Measurements from ENCODE around the gene EPHA4. TPM values are rescaled to one million over a fixed set of nuclear protein-coding genes. Genes with fewer than 3 reads are reported as not detected.

EPHA4 gene
- polyA plus RNA-seq, 1 of the 3 experiments (the other 2 are of a cell fraction), result 0.90 TPM

GRCh38 chr2:221434142-221434541 is 138.0 kb downstream of the EPHA4 start:
- H3K4me3 ChIP-seq (ENCODE audit: low read depth in 2 of 2, low read length in 1 of 2), result no peak overlapping the region
- no peaks in the 10 kb centered on the region for H4K20me1 ChIP-seq (ENCODE audit: insufficient read depth)
- no peaks in the 10 kb centered on the region for H3K27me3 ChIP-seq (ENCODE audit: insufficient read depth)
- H3K27ac ChIP-seq (ENCODE audit: low read depth in 2 of 2, low read length in 1 of 2), result no peak overlapping the region
- H2AFZ ChIP-seq (ENCODE audit: low read depth), result no peak overlapping the region
- H3K4me2 ChIP-seq, result no peak overlapping the region
- H3K9me2 ChIP-seq, result no peaks in the 10 kb centered on the region
- TF ChIP-seq CHD2 (IDR thresholded peaks at IDR 0.05; ENCODE audit: low read length, partially characterized antibody) (no peak), TEAD4 (IDR thresholded peaks at IDR 0.05; ENCODE audit: borderline replicate concordance, insufficient read depth) (no peak), MEF2A (IDR thresholded peaks at IDR 0.05; ENCODE audit: borderline replicate concordance, low read depth) (no peak), JUND (IDR thresholded peaks at IDR 0.05) (no peak), NRF1 (IDR thresholded peaks at IDR 0.05; ENCODE audit: low read depth, low read length) (no peak), RXRA (IDR thresholded peaks at IDR 0.05; ENCODE audit: borderline replicate concordance, low read depth) (no peak), TAF1 (IDR thresholded peaks at IDR 0.05; ENCODE audit: borderline replicate concordance, low read depth, low read length) (no peak), NFIC (IDR thresholded peaks at IDR 0.05; ENCODE audit: borderline replicate concordance) (no peak), USF1 (IDR thresholded peaks at IDR 0.05; ENCODE audit: borderline replicate concordance, low read depth) (no peak), GATA2 (CRISPR knock-in tag; IDR thresholded peaks at IDR 0.05) (no peak), FOXJ3 (CRISPR knock-in tag; IDR thresholded peaks at IDR 0.05) (no peak), ZBTB33 (IDR thresholded peaks at IDR 0.05; ENCODE audit: borderline replicate concordance, low read depth) (no peak), SMC3 (IDR thresholded peaks at IDR 0.05; ENCODE audit: low read depth, low read length) (no peak), RCOR1 (IDR thresholded peaks at IDR 0.05; ENCODE audit: low read length) (no peak)
- TF ChIP-seq, protein P1, sequence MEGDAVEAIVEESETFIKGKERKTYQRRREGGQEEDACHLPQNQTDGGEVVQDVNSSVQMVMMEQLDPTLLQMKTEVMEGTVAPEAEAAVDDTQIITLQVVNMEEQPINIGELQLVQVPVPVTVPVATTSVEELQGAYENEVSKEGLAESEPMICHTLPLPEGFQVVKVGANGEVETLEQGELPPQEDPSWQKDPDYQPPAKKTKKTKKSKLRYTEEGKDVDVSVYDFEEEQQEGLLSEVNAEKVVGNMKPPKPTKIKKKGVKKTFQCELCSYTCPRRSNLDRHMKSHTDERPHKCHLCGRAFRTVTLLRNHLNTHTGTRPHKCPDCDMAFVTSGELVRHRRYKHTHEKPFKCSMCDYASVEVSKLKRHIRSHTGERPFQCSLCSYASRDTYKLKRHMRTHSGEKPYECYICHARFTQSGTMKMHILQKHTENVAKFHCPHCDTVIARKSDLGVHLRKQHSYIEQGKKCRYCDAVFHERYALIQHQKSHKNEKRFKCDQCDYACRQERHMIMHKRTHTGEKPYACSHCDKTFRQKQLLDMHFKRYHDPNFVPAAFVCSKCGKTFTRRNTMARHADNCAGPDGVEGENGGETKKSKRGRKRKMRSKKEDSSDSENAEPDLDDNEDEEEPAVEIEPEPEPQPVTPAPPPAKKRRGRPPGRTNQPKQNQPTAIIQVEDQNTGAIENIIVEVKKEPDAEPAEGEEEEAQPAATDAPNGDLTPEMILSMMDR (IDR thresholded peaks at IDR 0.05), result no peak
- WGBS (ENCODE audit: low lambda C conversion rate), result 34% methylated on average over 7 of the region's 7 CpGs
- no peak for DNase-seq
- no peaks in the 10 kb centered on the region for H3K4me1 ChIP-seq (ENCODE audit: control insufficient read depth in 1 of 2, insufficient read depth in 2 of 2, low read depth in 1 of 2, low read length in 1 of 2)
- no peaks in the 10 kb centered on the region for H3F3A ChIP-seq (replicated peaks; ENCODE audit: insufficient read depth)
- no peak overlapping the region for H3K9ac ChIP-seq
- CTCF ChIA-PET, result no interaction called here
- H3K79me2 ChIP-seq (ENCODE audit: insufficient read depth), result no peaks in the 10 kb centered on the region
- H3K36me3 ChIP-seq (replicated peaks in 1 of 2; ENCODE audit: control insufficient read depth in 1 of 2, insufficient read depth in 2 of 2, low read length in 1 of 2), result no peaks in the 10 kb centered on the region
- H3K9me3 ChIP-seq, result no peaks in the 10 kb centered on the region
- POLR2A ChIA-PET, result no interaction called here

DNA sequence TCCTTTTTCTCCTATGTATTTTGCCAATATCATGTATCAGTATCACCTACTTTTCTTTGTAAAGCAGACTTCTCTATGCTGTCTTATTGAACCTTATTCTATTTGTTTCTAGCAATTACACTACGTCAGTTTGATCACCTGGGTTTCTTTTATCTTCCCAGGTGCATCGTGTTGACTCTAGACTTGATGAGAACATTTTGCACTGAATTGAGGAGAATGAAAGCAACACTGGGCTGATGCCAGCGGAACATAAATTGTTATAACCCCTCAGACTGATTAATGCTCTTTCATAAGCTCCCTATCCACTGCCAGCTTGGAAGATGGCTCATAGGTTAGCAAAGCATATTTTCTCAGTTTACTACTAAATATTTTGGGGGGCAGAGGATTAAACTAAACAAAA is 140.6 kb downstream of the EPHA4 start:
- Histone ChIP-seq H3K36me3 (replicated peaks in 1 of 2; ENCODE audit: control insufficient read depth in 1 of 2, insufficient read depth in 2 of 2, low read length in 1 of 2) (no peaks in the 10 kb centered on the region), H3K4me1 (ENCODE audit: control insufficient read depth in 1 of 2, insufficient read depth in 2 of 2, low read depth in 1 of 2, low read length in 1 of 2) (no peaks in the 10 kb centered on the region), H2AFZ (ENCODE audit: low read depth) (no peak overlapping the region), H3K27ac (ENCODE audit: low read depth in 2 of 2, low read length in 1 of 2) (no peak overlapping the region), H3K27me3 (ENCODE audit: insufficient read depth) (no peaks in the 10 kb centered on the region), H3K9me3 (no peaks in the 10 kb centered on the region), H3K9me2 (no peaks in the 10 kb centered on the region), H3K4me2 (no peak overlapping the region), H3K9ac (no peak overlapping the region), H3K4me3 (ENCODE audit: low read depth in 2 of 2, low read length in 1 of 2) (no peak overlapping the region), H3F3A (replicated peaks; ENCODE audit: insufficient read depth) (no peaks in the 10 kb centered on the region), H3K79me2 (ENCODE audit: insufficient read depth) (no peaks in the 10 kb centered on the region), H4K20me1 (ENCODE audit: insufficient read depth) (no peaks in the 10 kb centered on the region)
- no peak for TF ChIP-seq RCOR1 (IDR thresholded peaks at IDR 0.05; ENCODE audit: low read length)
- TF ChIP-seq FOXM1 (IDR thresholded peaks at IDR 0.05; ENCODE audit: low read depth), result no peak
- no peak for TF ChIP-seq PBX3 (IDR thresholded peaks at IDR 0.05)
- TF ChIP-seq RXRA (IDR thresholded peaks at IDR 0.05; ENCODE audit: borderline replicate concordance, low read depth), result no peak
- POLR2A ChIA-PET, result no interaction called here
- no peak for DNase-seq
- WGBS (ENCODE audit: low lambda C conversion rate), result 9% methylated on average over 3 of the region's 3 CpGs
- CTCF ChIA-PET, result no interaction called here
